HT1080 (cell line): Measurements from ENCODE around the gene SMIM12. TPM values are rescaled to one million over a fixed set of nuclear protein-coding genes. Genes with fewer than 3 reads are reported as not detected.

ENCODE experiments used
- DNase-seq: peaks from one replicate; pipeline ENCODE4 v3.0.0-alpha.2; 2015; ENCODE audit warnings: low read depth
- total RNA-seq: library from RNA; depleted of rRNA; stranded (reverse); fragments of >200 nt; shearing (Covaris generic); gene quantifications from 2 replicates; pipeline ENCODE4 v1.2.3, GENCODE V29; 2014

SMIM12 gene
- total RNA-seq, 1 experiment from 2014 or later = 63.2 TPM

- no peak for DNase-seq
Measured at GRCh38 chr1:34874296-34874952, 14.9 kb upstream of the SMIM12 start.

- DNase-seq = no peak
Measured at GRCh38 chr1:34872133-34872503, 12.6 kb upstream of the SMIM12 start.

GRCh38 chr1:34871443-34872132, 12.0 kb upstream of the SMIM12 start:
- DNase-seq = no peak

GRCh38 chr1:34870395-34870794, 10.8 kb upstream of the SMIM12 start:
- DNase-seq = no peak

GRCh38 chr1:34869760-34870159, 10.2 kb upstream of the SMIM12 start:
- DNase-seq = no peak

- no peak for DNase-seq
Measured at GRCh38 chr1:34868230-34869049, 8.9 kb upstream of the SMIM12 start.

GRCh38 chr1:34867415-34867814, 7.9 kb upstream of the SMIM12 start:
- no peak for DNase-seq

- no peak for DNase-seq
Measured at GRCh38 chr1:34866762-34867109, 7.2 kb upstream of the SMIM12 start.

- DNase-seq = peak; percentile 62
Measured at GRCh38 chr1:34865981-34866761, 6.6 kb upstream of the SMIM12 start.

- DNase-seq = no peak
Measured at GRCh38 chr1:34865573-34865972, 6.0 kb upstream of the SMIM12 start.

- no peak for DNase-seq
Measured at GRCh38 chr1:34864759-34865158, 5.2 kb upstream of the SMIM12 start.

- DNase-seq = no peak
Measured at GRCh38 chr1:34863501-34863900, 4.0 kb upstream of the SMIM12 start.

GRCh38 chr1:34858901-34859445, 576 bp downstream of the SMIM12 start:
- peak; percentile 18 for DNase-seq

GRCh38 chr1:34856697-34857096, 2.9 kb downstream of the SMIM12 start:
- DNase-seq = no peak

- DNase-seq = peak; percentile 95
Measured at GRCh38 chr1:34852677-34853217, 6.8 kb downstream of the SMIM12 start.

- no peak for DNase-seq
Measured at GRCh38 chr1:34851431-34852105, 8.0 kb downstream of the SMIM12 start.

GRCh38 chr1:34850382-34850781, 9.2 kb downstream of the SMIM12 start:
- DNase-seq = no peak

GRCh38 chr1:34847094-34847493, 12.5 kb downstream of the SMIM12 start:
- DNase-seq = no peak

GRCh38 chr1:34846265-34846664, 13.3 kb downstream of the SMIM12 start:
- DNase-seq = no peak

- no peak for DNase-seq
Measured at GRCh38 chr1:34845131-34845901, 14.2 kb downstream of the SMIM12 start.
